HG03135 (cell line): ENCODE measurements around the gene ALPI.
"Not testable (repeated sequence)": the region's sequence is repeated elsewhere in the genome, so short reads cannot be mapped to it uniquely, and the experiment has no call there.

ENCODE experiments used
- ATAC-seq: cut with Tn5 transposase; IDR thresholded peaks from one replicate; pipeline ENCODE4 v1.9.1; 2021; ENCODE audit warnings: mild to moderate bottlenecking, moderate library complexity; ENCODE audit not compliant: unreplicated experiment

Gene ALPI

DNA sequence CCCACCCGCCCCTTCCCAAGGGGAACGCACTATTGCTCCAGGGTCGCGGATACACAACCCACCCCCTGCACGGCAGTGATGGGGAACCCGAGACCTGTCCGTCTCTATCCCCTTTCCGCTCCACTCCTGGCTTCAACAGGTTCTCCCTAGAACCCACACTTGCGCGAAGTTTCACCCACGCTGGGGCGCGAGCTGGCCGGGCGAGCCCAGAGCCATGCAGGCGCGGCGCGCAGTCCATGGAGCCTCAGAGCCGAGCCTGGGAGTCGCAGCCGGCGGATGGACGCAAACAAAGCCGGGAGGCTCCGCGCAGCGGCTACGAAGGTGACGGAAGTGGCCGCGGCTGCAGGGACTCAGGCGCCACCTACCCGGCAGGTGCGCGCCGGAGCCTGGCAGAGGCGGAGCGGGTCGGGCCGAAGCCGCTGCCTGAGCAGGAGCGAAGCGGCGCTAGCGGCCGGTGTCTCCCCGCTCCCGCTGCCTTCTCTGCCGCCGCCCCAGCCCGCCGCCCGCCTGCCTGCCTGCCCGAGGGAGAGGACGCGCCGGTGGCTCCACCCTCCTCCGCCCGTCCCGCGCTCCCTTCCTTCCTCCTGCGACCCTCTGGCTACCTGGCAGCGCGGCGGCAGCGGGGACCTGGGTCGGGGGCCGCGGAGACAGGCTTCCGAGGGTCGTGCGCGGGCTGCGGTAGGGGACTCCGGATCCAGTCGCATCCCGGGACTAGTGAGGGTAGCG, 35.3 kb upstream of the ALPI start:
- no peak for ATAC-seq

- ATAC-seq, result no peak
Observed at GRCh38 chr2:232421189-232421785, 34.7 kb upstream of the ALPI start.

DNA sequence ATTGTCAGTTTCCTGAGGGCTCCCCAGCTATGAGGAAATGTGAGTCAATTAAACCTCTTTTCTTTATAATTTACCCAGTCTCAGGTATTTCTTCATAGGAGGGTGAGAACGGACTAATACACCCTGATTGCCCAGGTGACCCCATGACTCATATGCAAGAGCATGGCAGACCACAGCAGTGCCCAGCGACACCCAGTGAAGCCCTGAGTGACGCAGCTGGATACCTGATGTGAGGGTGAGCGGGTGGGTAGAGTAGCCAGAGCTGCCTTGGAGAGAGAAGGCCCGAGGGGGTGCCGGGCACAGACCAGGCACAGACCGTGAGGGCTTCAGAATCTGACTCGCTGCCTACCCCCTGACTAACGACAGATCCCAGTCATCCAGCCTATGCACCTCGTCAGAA, 33.9 kb upstream of the ALPI start:
- no peak for ATAC-seq

DNA sequence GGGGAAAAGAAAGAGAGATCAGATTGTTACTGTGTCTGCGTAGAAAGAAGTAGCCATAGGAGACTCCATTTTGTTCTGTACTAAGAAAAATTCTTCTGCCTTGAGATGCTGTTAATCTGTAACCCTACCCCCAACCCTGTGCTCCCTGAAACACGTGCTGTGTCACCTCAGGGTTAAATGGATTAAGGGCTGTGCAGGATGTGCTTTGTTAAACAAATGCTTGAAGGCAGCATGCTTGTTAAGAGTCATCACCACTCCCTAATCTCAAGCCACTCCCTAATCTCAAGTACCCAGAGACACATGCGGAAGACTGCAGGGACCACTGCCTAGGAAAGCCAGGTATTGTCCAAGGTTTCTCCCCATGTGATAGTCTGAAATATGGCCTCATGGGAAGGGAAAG, 33.0 kb upstream of the ALPI start:
- not testable (repeated sequence) for ATAC-seq

- ATAC-seq, result not testable (repeated sequence)
Observed at GRCh38 chr2:232423407-232423806, 32.5 kb upstream of the ALPI start.

DNA sequence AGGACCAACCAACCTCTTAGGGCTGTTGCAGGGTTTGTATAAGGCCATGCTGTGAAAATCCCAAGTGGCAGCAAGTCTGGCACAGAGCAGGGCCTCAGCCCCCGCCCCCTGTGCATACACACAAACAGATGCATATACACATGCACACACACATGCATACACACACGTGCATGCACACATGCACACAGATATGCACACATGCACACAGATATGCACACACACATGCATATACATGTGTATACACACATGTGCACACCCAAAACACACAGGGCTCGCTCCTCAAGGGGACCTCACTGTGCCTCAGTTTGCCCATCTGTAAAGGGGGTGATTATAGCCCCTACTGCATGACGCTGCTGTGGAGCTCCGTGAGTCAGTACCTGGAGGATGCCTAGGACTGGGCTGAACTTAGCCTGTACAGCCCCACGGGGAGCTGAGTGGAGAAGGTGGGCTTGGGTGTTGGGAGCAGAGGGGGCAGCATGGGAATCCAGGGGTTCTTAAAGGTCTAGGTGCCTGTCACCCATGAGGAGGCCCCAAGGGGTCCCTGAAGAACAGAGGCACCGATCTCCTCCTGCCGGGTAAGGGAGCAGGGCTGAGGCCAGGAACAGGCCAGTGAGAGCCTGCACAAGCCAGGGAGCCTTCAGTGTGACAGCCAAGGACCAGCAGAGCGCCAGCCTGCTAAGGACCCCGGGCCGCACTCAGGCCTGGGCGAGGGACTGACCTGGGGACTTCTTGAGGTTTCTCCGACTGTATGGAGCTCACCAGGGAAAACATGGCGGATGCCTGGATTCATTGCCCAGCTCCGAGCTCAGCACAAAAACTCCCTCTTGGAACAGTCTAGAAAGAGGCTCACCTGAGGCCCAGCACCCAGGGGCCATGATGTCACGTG, 24.0 kb upstream of the ALPI start:
- no peak for ATAC-seq

DNA sequence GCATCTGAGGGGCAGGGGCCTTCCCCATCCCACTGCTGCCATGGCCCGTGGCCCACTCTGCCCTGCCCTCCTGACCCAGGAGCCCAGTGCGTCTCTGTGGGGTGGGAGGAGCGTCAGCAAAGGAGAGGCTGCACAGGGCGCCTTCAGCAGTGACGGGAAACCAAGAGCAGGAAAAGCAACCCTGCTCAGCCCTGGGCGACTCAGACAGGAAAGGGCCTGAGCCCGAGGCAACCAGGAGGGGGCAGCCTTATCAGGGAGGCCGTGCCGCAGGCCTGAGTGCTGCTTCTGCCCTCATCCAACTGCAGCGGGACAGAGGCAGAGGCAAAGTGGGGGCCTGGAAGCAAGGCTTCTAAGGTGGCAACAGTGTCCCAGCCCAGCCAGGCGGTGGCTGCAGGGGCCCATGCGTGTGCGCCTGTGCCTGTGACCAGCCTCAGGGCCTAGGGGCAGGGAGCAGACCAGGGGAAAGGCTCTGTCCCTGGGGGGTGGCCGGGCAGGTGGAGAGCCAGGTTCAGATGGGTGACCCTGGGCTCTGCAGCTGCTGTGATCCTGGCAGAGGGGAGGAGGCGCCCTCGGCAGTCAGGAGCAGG, 23.3 kb upstream of the ALPI start:
- ATAC-seq, result no peak

DNA sequence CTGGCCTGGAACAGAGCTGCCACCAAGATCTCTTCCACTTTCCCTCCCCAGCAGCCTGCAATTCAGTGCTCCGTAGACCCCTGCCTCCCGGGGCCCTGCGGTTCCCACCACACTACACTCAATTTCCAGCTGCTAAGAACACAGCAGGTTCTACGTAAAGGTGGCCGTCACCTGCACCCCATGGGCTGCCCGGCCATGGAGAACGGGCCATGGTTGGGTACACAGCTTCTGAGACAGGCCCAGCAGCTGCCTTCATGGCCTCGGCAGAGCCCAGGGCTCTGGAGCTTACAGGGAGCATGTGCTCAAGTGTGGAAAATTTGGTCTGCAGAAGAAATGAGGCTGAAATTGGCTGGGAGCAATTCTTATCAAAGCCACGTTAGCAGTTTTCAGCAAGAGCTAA, 22.3 kb upstream of the ALPI start:
- ATAC-seq, result not testable (repeated sequence)

DNA sequence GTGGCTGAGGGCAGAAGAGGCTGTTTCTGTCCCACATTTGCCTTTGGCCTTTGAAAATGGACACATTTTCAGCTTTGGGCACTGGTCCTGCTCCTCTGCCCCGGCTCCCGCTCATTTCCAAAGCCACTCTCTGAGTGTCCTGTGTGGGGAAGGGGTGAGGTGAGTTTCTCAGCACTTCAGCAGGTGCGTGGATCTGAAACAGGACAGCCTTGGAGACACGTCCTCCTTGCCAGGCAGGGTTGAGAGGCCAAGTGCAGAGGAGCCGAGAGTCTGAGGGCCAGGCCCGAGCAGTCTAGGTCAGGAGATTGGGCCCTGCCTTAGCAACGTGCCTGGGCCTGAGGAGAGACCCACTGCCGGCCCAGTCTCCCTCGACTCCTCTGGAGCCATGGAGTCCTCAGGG, 21.9 kb upstream of the ALPI start:
- ATAC-seq, result no peak

- no peak for ATAC-seq
Observed at GRCh38 chr2:232434563-232435374, 21.2 kb upstream of the ALPI start.

DNA sequence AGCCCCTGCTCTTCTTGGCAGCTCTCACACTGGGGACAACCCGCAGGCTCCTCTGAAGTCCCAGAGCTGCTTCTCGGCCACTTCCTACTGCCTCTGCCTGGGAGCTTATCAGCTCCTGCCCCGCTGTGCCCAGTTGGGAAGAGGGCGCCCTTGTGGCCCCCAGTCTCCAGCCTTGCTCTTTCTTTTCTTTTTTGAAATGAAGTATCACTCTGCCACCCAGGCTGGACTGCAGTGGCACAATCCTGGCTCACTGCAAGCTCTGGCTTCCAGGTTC, 20.6 kb upstream of the ALPI start:
- ATAC-seq, result no peak

DNA sequence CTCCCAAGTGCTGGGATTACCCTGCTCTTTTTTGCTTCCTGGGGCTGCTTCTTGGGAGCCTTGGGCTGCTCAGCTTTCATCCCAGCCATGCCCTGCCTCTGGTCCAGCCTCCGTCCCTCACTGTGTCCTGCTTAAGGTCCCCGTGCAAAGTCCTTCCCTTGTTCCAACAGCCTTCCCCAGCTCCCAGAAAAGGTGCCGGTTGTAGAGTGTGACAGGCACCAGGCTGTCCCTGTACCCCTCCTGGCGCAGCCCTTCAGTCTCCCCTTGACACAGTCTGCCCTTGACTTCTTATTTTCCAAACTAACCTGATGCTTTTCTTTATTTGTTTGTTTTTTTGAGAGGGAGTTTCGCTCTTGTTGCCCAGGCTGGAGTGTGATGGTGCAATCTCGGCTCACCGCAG, 20.1 kb upstream of the ALPI start:
- no peak for ATAC-seq

- ATAC-seq, result no peak
Observed at GRCh38 chr2:232436381-232437194, 19.4 kb upstream of the ALPI start.

DNA sequence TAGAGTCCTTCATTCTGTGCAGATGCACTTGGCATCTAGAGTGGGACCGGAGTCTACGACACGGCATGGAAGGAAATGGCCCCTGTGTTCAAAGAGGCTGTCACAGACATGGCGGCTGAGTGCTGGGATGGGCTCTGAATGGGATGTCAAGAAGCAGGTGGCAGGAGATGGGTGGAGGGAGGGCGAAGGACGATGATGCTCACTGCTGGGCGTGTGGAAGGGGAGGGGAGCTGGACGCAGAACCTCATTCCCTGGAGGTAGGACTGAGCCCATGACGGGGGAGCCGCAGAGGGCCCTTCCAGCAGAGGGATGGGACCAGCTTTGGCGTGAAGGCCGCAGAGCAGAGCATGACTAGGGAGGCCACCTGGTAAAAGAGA, 18.8 kb upstream of the ALPI start:
- ATAC-seq, result no peak

DNA sequence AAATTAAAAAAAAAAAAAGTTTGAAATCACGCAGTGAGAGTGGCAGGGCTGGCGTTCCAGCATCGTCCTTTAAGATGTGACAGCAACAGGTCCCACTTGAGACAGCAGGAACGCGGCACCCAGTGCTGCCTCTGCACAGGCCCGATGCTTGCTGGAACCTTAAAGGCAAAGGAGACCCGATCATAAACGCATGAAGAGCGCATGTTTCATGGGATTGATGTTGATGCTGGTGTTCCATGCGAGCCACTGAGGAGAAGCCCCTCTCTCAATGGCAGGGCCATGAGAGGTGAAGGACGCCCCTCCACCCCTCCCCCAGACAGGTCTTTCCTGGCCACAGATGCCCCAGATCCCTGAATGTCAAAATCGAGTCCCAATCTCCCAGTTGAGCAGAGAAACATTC, 17.9 kb upstream of the ALPI start:
- ATAC-seq, result no peak

- ATAC-seq, result no peak
Observed at GRCh38 chr2:232438951-232439757, 16.8 kb upstream of the ALPI start.

DNA sequence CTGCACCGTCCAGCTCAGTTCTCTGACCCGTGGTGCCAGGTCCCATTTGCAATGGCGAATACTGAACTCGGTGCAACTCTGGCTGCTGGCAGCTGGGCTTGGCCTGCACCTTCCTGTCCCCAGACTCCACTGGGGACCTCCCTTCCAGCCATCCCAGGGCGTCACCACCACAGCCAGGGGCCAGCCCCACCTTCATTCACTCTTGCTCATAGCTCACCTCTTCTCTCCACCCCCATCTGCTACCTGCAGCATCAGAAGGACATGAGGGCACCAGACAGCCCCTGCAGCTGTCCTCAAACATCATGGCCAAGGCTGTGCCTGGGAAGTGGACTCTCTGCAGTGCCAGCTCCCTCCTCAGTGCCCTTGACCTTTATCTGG, 16.2 kb upstream of the ALPI start:
- ATAC-seq, result no peak

DNA sequence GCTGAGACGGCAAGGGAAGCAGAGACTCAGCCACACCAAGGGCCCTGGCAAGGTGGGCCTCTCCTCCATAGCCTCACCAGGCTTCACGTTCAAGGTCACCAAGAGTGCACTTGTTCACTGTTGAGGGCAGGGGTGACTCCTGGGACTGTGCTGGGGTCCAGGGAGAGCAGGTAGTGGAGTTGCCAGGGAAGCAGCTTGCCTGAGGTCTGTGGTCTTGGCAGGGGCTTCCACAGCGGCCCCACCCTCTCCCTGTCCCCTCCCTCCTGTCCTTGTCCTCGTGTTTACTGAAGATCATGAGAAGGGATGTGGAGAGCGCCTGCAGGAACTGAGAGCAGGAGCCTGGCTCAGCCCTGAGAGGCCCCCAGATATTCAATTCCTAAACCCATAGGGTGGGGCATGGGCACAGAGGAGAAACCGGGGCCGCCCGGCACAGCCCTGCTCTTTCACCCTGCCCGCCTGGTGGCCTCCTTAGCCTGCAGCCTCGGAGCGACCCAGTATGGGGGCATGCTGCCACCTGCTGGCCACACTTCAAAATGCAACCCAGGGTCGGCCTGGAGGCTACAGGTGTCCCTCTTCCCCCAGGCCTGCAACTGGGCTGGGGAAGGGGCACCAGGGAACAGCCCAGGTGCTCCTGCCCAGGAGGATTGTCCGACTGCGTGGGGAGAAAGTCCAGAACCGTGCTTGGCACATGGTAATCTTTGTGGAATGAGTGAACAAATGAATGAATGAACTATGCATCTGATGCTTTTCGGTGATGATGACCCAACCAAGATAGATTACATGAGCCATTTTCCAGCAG, 15.5 kb upstream of the ALPI start:
- ATAC-seq, result peak; percentile 71
